SK-N-SH (cell line): ENCODE data around the gene ORMDL2. TPM values are rescaled to one million over a fixed set of nuclear protein-coding genes. Genes with fewer than 3 reads are reported as not detected.

Experiments
- CTCF ChIA-PET: fragments of 300-600, 350-600 bp; formaldehyde crosslinking; extraction: SDS; loops from one replicate; lab custom pipeline; 2021; lab: Yijun Ruan, JAX
- POLR2A ChIA-PET: fragments of 350-600 bp; sonication (Branson Sonifier 250); formaldehyde crosslinking; extraction: SDS; loops from one replicate; lab custom pipeline; 2020; ENCODE audit warnings: antibody characterized with exemption, inconsistent platforms; lab: Yijun Ruan, JAX
- DNase-seq: peaks from one replicate; pipeline ENCODE4 v3.0.0; 2012
- H2AFZ ChIP-seq: fragments of 200-600 bp; sonication (generic); 2 replicates; pipeline ENCODE4 v1.8.1; 2016; ENCODE audit warnings: antibody characterized with exemption, mild to moderate bottlenecking, low read depth
- H3F3A ChIP-seq: fragments of 200-600 bp; sonication (generic); replicated peaks from 2 replicates; pipeline ENCODE3; 2016; ENCODE audit warnings: antibody characterized with exemption, mild to moderate bottlenecking; ENCODE audit not compliant: insufficient read depth
- H3K27ac ChIP-seq, 2 experiments: fragments of 200-500 bp in 1 of 2; fragments of 200-600 bp in 1 of 2; sonication (Bioruptor generic) in 1 of 2; sonication (generic), shearing (Covaris generic) in 1 of 2; 2 replicates each; pipeline versions ENCODE4 v1.5.1 to v1.6.1; 2014 to 2016; ENCODE audit warnings: low read depth in 2 of 2, inconsistent platforms in 1 of 2, low read length in 1 of 2, mild to moderate bottlenecking in 1 of 2, mixed read lengths in 1 of 2
- H3K27me3 ChIP-seq: fragments of 200-600 bp; sonication (generic), shearing (Covaris generic); 2 replicates; pipeline ENCODE4 v1.6.1; 2016; ENCODE audit warnings: mixed run types; ENCODE audit not compliant: insufficient read depth
- H3K36me3 ChIP-seq, 2 experiments: fragments of 200-500 bp in 1 of 2; fragments of 200-600 bp in 1 of 2; sonication (Bioruptor generic) in 1 of 2; sonication (generic) in 1 of 2; replicated peaks in 1 of 2; 2 replicates each; pipeline versions ENCODE3 to v1.5.1; 2014 to 2016; ENCODE audit warnings: low read length in 1 of 2, mild to moderate bottlenecking in 1 of 2; ENCODE audit not compliant: insufficient read depth in 2 of 2, control insufficient read depth in 1 of 2
- H3K4me1 ChIP-seq, 2 experiments: fragments of 200-500 bp in 1 of 2; fragments of 200-600 bp in 1 of 2; sonication (Bioruptor generic) in 1 of 2; sonication (generic), shearing (Covaris generic) in 1 of 2; 2 replicates each; pipeline versions ENCODE4 v1.5.1 to v1.6.1; 2014 to 2016; ENCODE audit warnings: low read depth in 1 of 2, low read length in 1 of 2, mixed run types in 1 of 2; ENCODE audit not compliant: insufficient read depth in 2 of 2, control insufficient read depth in 1 of 2
- H3K4me2 ChIP-seq: fragments of 200-600 bp; sonication (generic), shearing (Covaris generic); 2 replicates; pipeline ENCODE4 v1.6.1; 2017; ENCODE audit warnings: mixed run types
- H3K4me3 ChIP-seq, 2 experiments: fragments of 200-500 bp in 1 of 2; fragments of 200-600 bp in 1 of 2; sonication (Bioruptor generic) in 1 of 2; sonication (generic), shearing (Covaris generic) in 1 of 2; 2 replicates each; pipeline versions ENCODE4 v1.5.1 to v1.8.1; 2014 to 2016; ENCODE audit warnings: low read depth in 2 of 2, inconsistent platforms in 1 of 2, low read length in 1 of 2, mild to moderate bottlenecking in 1 of 2, mixed read lengths in 1 of 2, moderate library complexity in 1 of 2
- H3K79me2 ChIP-seq: fragments of 200-600 bp; sonication (generic); 2 replicates; pipeline ENCODE4 v1.8.1; 2017; ENCODE audit warnings: mild to moderate bottlenecking; ENCODE audit not compliant: insufficient read depth
- H3K9ac ChIP-seq: fragments of 200-600 bp; sonication (generic); 2 replicates; pipeline ENCODE4 v1.6.1; 2017; ENCODE audit warnings: mixed run types
- H3K9me2 ChIP-seq: fragments of 200-600 bp; sonication (generic); 2 replicates; pipeline ENCODE4 v1.6.1; 2017; ENCODE audit warnings: mixed run types
- H3K9me3 ChIP-seq: fragments of 200-600 bp; sonication (generic); 2 replicates; pipeline ENCODE4 v1.6.1; 2017; ENCODE audit warnings: mixed run types, mild to moderate bottlenecking, moderate library complexity
- H4K20me1 ChIP-seq: fragments of 200-600 bp; sonication (generic); 2 replicates; pipeline ENCODE4 v1.6.1; 2017; ENCODE audit warnings: mild to moderate bottlenecking, mixed run types; ENCODE audit not compliant: insufficient read depth
- FOXJ3 ChIP-seq: sonication (generic); formaldehyde crosslinking; IDR thresholded peaks from 2 replicates; pipeline ENCODE4 v1.5.1; 2020; ENCODE audit warnings: mild to moderate bottlenecking, missing genetic modification reagents
- FOXM1 ChIP-seq: IDR thresholded peaks from 2 replicates; pipeline ENCODE4 v1.4.0; 2012; ENCODE audit warnings: low read depth, mild to moderate bottlenecking
- POLR2AphosphoS5 ChIP-seq: IDR thresholded peaks from 2 replicates; pipeline ENCODE4 v1.6.1; 2012; ENCODE audit warnings: low read depth, low read length
- RCOR1 ChIP-seq: fragments of 150-350 bp; IDR thresholded peaks from 2 replicates; pipeline ENCODE4 v1.6.1; 2017; ENCODE audit warnings: antibody characterized with exemption, low read length
- SIN3A ChIP-seq: IDR thresholded peaks from 2 replicates; pipeline ENCODE4 v1.6.1; 2012; ENCODE audit warnings: low read depth, mild to moderate bottlenecking, low read length, moderate library complexity, borderline replicate concordance
- SMC3 ChIP-seq: IDR thresholded peaks from 2 replicates; pipeline ENCODE4 v1.6.1; 2012; ENCODE audit warnings: low read depth, low read length, improper control_type of control experiment
- TEAD4 ChIP-seq: IDR thresholded peaks from 2 replicates; pipeline ENCODE4 v1.4.0; 2012; ENCODE audit warnings: mild to moderate bottlenecking, borderline replicate concordance; ENCODE audit not compliant: insufficient read depth
- WGBS: methylation state at CpG from one replicate; pipeline ENCODE4 v1.1.6; 2017; ENCODE audit warnings: low lambda C conversion rate; 5-methylcytosine and 5-hydroxymethylcytosine counted together
- polyA plus RNA-seq, 3 experiments: library from polyadenylated mRNA; depleted of rRNA; stranded (reverse); fragments of >200 nt; gene quantifications; 2 replicates each; pipeline ENCODE4 v1.2.3, GENCODE V29; 2012
- TF ChIP-seq, protein P1 (sequence below): fragments of 200-600 bp; sonication (generic); IDR thresholded peaks from 2 replicates; pipeline ENCODE4 v1.6.1; 2017; ENCODE audit warnings: antibody characterized with exemption, mild to moderate bottlenecking, moderate library complexity

The ORMDL2 gene
- polyA plus RNA-seq, 1 of the 3 experiments (the other 2 are of a cell fraction), result 37.3 TPM

DNA sequence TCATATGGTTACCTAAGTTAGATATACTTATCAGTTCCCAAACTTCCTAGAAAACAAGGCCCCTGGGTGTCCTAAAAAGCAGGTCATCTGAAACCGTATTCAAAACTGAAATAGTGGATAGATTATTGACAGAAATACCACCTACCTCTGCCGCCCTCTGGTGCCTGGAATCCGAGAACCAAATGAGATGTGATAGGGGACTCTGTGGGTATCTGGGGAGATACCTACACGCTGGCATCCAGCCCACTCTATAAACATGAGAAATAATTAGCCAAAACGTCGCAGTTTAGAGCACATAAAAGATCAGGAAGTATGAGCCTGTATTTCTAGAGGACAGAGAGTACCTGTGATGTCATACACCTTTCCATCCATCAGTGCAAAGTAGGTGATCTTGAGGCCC is 4.4 kb downstream of the ORMDL2 start:
- 62% methylated on average over 6 of the region's 6 CpGs for WGBS
- DNase-seq, result no peak
- H3K9me2 ChIP-seq, result no peaks in the 10 kb centered on the region
- no peak overlapping the region for H2AFZ ChIP-seq
- H3K27me3 ChIP-seq, result no peaks in the 10 kb centered on the region
- peaks cover 43 to 61% of the 10 kb centered on the region in 2 experiments for H3K36me3 ChIP-seq
- ChIA-PET POLR2A (no interaction called here), CTCF (interaction anchor here (1.0 to 15.0 kb wide), 3 partner anchors 25 to 117 kb away, joined by 3 to 105 read pairs (median 4); no protein-coding TSS in a partner anchor)
- H3K9me3 ChIP-seq, result no peaks in the 10 kb centered on the region
- H3K9ac ChIP-seq, result no peak overlapping the region
- no peak overlapping the region for H3K4me2 ChIP-seq
- peaks cover 41% of the 10 kb centered on the region for H3F3A ChIP-seq
- TF ChIP-seq, protein P1, sequence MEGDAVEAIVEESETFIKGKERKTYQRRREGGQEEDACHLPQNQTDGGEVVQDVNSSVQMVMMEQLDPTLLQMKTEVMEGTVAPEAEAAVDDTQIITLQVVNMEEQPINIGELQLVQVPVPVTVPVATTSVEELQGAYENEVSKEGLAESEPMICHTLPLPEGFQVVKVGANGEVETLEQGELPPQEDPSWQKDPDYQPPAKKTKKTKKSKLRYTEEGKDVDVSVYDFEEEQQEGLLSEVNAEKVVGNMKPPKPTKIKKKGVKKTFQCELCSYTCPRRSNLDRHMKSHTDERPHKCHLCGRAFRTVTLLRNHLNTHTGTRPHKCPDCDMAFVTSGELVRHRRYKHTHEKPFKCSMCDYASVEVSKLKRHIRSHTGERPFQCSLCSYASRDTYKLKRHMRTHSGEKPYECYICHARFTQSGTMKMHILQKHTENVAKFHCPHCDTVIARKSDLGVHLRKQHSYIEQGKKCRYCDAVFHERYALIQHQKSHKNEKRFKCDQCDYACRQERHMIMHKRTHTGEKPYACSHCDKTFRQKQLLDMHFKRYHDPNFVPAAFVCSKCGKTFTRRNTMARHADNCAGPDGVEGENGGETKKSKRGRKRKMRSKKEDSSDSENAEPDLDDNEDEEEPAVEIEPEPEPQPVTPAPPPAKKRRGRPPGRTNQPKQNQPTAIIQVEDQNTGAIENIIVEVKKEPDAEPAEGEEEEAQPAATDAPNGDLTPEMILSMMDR, result peak; percentile 50
- no peak for TF ChIP-seq RCOR1
- H4K20me1 ChIP-seq, result no peaks in the 10 kb centered on the region
- H3K27ac ChIP-seq, result no peak overlapping the region
- no peak overlapping the region for H3K4me3 ChIP-seq
- peaks cover 6 to 25% of the 10 kb centered on the region in 2 experiments; a peak in 3 of 4 replicates for H3K4me1 ChIP-seq
- peaks cover 58% of the 10 kb centered on the region for H3K79me2 ChIP-seq

DNA sequence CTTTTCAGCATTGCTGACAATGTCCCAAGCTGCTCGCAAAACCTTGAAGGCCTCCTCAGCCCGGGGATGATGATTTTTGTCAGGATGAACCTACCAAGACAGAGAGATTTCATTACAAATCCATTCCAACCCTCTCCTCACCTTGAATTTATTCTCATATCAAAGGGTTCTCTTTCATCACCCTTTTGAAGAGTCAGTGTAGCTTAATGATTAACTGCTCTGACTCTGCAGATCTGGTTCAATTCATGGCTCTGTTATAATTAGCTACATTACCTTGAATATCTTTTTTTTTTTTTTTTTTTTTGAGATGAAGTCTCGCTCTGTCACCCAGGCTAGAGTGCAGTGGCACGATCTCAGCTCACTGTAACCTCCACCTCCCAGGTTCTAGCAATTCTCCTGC is 5.6 kb downstream of the ORMDL2 start:
- peaks cover 41% of the 10 kb centered on the region for H3F3A ChIP-seq
- ChIA-PET POLR2A (interaction anchor here (1.3 kb wide), 1 partner anchor 22 kb away, joined by 3 read pairs; no protein-coding TSS in a partner anchor), CTCF (interaction anchor here (1.0 to 15.0 kb wide), 2 partner anchors 84 to 116 kb away, joined by 4 to 105 read pairs; no protein-coding TSS in a partner anchor)
- WGBS, result 96% methylated on average over 4 of the region's 4 CpGs
- H3K4me2 ChIP-seq, result no peak overlapping the region
- H3K9me2 ChIP-seq, result no peaks in the 10 kb centered on the region
- H3K9me3 ChIP-seq, result no peaks in the 10 kb centered on the region
- peaks cover 46 to 72% of the 10 kb centered on the region in 2 experiments for H3K36me3 ChIP-seq
- H3K9ac ChIP-seq, result no peak overlapping the region
- H4K20me1 ChIP-seq, result no peaks in the 10 kb centered on the region
- no peak overlapping the region for H3K27ac ChIP-seq
- no peak for DNase-seq
- TF ChIP-seq RCOR1 (no peak), FOXM1 (no peak), TEAD4 (no peak), SIN3A (no peak), SMC3 (no peak), POLR2AphosphoS5 (0 out of 2 replicates have a peak, but pooled peaks have one; percentile 7), FOXJ3 (no peak)
- TF ChIP-seq, protein P1, result no peak
- H3K4me1 ChIP-seq, result peaks cover 6 to 35% of the 10 kb centered on the region in 2 experiments; a peak in 3 of 4 replicates
- H3K27me3 ChIP-seq, result no peaks in the 10 kb centered on the region
- peaks cover 62% of the 10 kb centered on the region for H3K79me2 ChIP-seq
- H3K4me3 ChIP-seq, result no peak overlapping the region
- H2AFZ ChIP-seq, result no peak overlapping the region
